SK-N-SH treated with all-trans-retinoic acid at 6 μM for 48 hours (cell line): ENCODE results near the gene NPFFR1.

ENCODE experiments used
- ARNTL ChIP-seq: fragments of 450-650 bp; formaldehyde crosslinking; IDR thresholded peaks from 2 replicates; pipeline ENCODE4 v1.5.0; 2020; ENCODE audit warnings: low read depth, mild to moderate bottlenecking, moderate library complexity, borderline replicate concordance
- CREB5 ChIP-seq: fragments of 250-450 bp; sonication (Bioruptor Pico); IDR thresholded peaks from 2 replicates; pipeline ENCODE4 v1.5.1; 2020; ENCODE audit warnings: low read depth, mild to moderate bottlenecking, moderate library complexity
- CSRNP3 ChIP-seq: fragments of 250-450 bp; sonication (Bioruptor Pico); IDR thresholded peaks from 2 replicates; pipeline ENCODE4 v1.5.1; 2021; ENCODE audit warnings: mild to moderate bottlenecking, moderate library complexity
- ISL1 ChIP-seq: fragments of 250-450 bp; sonication (Bioruptor Pico); IDR thresholded peaks from 2 replicates; pipeline ENCODE4 v2.1.2; 2022; ENCODE audit warnings: mild to moderate bottlenecking, moderate library complexity
- PATZ1 ChIP-seq: fragments of 250-450 bp; sonication (Bioruptor Pico); IDR thresholded peaks from 2 replicates; pipeline ENCODE4 v1.8.0; 2020; ENCODE audit warnings: mild to moderate bottlenecking, moderate library complexity, borderline replicate concordance
- PPARA ChIP-seq: fragments of 250-450 bp; sonication (Bioruptor Pico); IDR thresholded peaks from 2 replicates; pipeline ENCODE4 v1.5.0; 2020; ENCODE audit warnings: mild to moderate bottlenecking, borderline replicate concordance
- RARB ChIP-seq: fragments of 250-450 bp; sonication (Bioruptor Pico); IDR thresholded peaks from 2 replicates; pipeline ENCODE4 v1.8.0; 2021; ENCODE audit warnings: mild to moderate bottlenecking, moderate library complexity
- TCF4 ChIP-seq: fragments of 250-450 bp; sonication (Bioruptor Pico); IDR thresholded peaks from 2 replicates; pipeline ENCODE4 v1.8.0; 2021; ENCODE audit warnings: mild to moderate bottlenecking, moderate library complexity, borderline replicate concordance
- TOX ChIP-seq: fragments of 250-450 bp; sonication (Bioruptor Pico); IDR thresholded peaks from 2 replicates; pipeline ENCODE4 v1.8.0; 2021; ENCODE audit warnings: mild to moderate bottlenecking, moderate library complexity, borderline replicate concordance
- ZFP30 ChIP-seq: fragments of 450-650 bp; formaldehyde crosslinking; IDR thresholded peaks from 2 replicates; pipeline ENCODE4 v1.5.0; 2022; ENCODE audit warnings: mild to moderate bottlenecking, moderate library complexity
- ZNF565 ChIP-seq: fragments of 450-650 bp; formaldehyde crosslinking; conservative IDR thresholded peaks from 2 replicates; pipeline ENCODE4 v1.5.0; 2020; ENCODE audit warnings: low read depth, mild to moderate bottlenecking, moderate library complexity

GRCh38 chr10:70198696-70199466 lies 84.9 kb downstream of the NPFFR1 start:
- no peak for TF ChIP-seq PPARA
- TF ChIP-seq PATZ1 (CRISPR knock-in tag), result no peak
- TF ChIP-seq RARB (CRISPR knock-in tag), result no peak
- no peak for TF ChIP-seq ZFP30
- no peak for TF ChIP-seq CREB5 (CRISPR knock-in tag)
- TF ChIP-seq TCF4 (CRISPR knock-in tag), result no peak
- TF ChIP-seq ARNTL (CRISPR knock-in tag), result no peak
- no peak for TF ChIP-seq TOX
- no peak for TF ChIP-seq CSRNP3 (CRISPR knock-in tag)
- no peak for TF ChIP-seq ZNF565 (CRISPR knock-in tag)
- TF ChIP-seq ISL1 (CRISPR knock-in tag), result no peak
